H9 (cell line): Measurements from ENCODE around the gene SGMS2. TPM values are rescaled to one million over a fixed set of nuclear protein-coding genes. Genes with fewer than 3 reads are reported as not detected.

Source experiments
- DNase-seq: peaks from one replicate; pipeline ENCODE4 v3.0.0-alpha.2; 2017
- H2AFZ ChIP-seq: one replicate; pipeline ENCODE4 v1.6.1; 2013; ENCODE audit warnings: mild to moderate bottlenecking, low read length, control low read depth, moderate library complexity
- H2AK5ac ChIP-seq: 2 replicates; pipeline ENCODE4 v1.6.1; 2013; ENCODE audit warnings: low read length, control low read depth, mixed read lengths; ENCODE audit not compliant: insufficient read length
- H2BK120ac ChIP-seq: one replicate; pipeline ENCODE4 v1.6.1; 2013; ENCODE audit warnings: low read depth, mild to moderate bottlenecking, low read length, control low read depth, inconsistent platforms; ENCODE audit not compliant: poor library complexity, severe bottlenecking
- H2BK12ac ChIP-seq: 2 replicates; pipeline ENCODE4 v1.6.1; 2013; ENCODE audit warnings: low read length, control low read depth, mixed read lengths, low read depth; ENCODE audit not compliant: insufficient read length
- H2BK15ac ChIP-seq: 2 replicates; pipeline ENCODE4 v1.6.1; 2013; ENCODE audit warnings: low read depth, low read length, control low read depth
- H2BK20ac ChIP-seq: one replicate; pipeline ENCODE4 v1.6.1; 2013; ENCODE audit warnings: low read depth, mild to moderate bottlenecking, low read length, control low read depth, inconsistent platforms; ENCODE audit not compliant: poor library complexity, severe bottlenecking
- H2BK5ac ChIP-seq: 2 replicates; pipeline ENCODE4 v1.6.1; 2013; ENCODE audit warnings: low read length, control low read depth, mixed read lengths; ENCODE audit not compliant: insufficient read length
- H3K14ac ChIP-seq: 2 replicates; pipeline ENCODE4 v1.6.1; 2013; ENCODE audit warnings: low read length, control low read depth; ENCODE audit not compliant: insufficient read depth
- H3K18ac ChIP-seq: 2 replicates; pipeline ENCODE4 v1.6.1; 2013; ENCODE audit warnings: low read depth, mild to moderate bottlenecking, mixed read lengths, low read length, control low read depth; ENCODE audit not compliant: insufficient read length
- H3K23ac ChIP-seq: 2 replicates; pipeline ENCODE4 v1.6.1; 2013; ENCODE audit warnings: low read length, control low read depth, mixed read lengths, low read depth; ENCODE audit not compliant: insufficient read length
- H3K23me2 ChIP-seq: 2 replicates; pipeline ENCODE4 v1.6.1; 2013; ENCODE audit warnings: low read depth, mild to moderate bottlenecking, mixed read lengths, low read length, control low read depth; ENCODE audit not compliant: insufficient read length, poor library complexity, severe bottlenecking
- H3K27ac ChIP-seq: 2 replicates; pipeline ENCODE4 v1.5.1; 2013; ENCODE audit warnings: low read length, control low read depth, mixed read lengths, low read depth; ENCODE audit not compliant: insufficient read length
- H3K27me3 ChIP-seq: 2 replicates; pipeline ENCODE4 v1.6.1; 2013; ENCODE audit warnings: low read length, control low read depth, inconsistent platforms; ENCODE audit not compliant: insufficient read depth
- H3K4ac ChIP-seq: 2 replicates; pipeline ENCODE4 v1.6.1; 2013; ENCODE audit warnings: low read depth, mild to moderate bottlenecking, control low read depth, inconsistent platforms, low read length, moderate library complexity
- H3K4me1 ChIP-seq: 2 replicates; pipeline ENCODE4 v1.6.1; 2013; ENCODE audit warnings: low read length, control low read depth, inconsistent platforms; ENCODE audit not compliant: insufficient read depth
- H3K4me2 ChIP-seq: 2 replicates; pipeline ENCODE4 v1.6.1; 2013; ENCODE audit warnings: low read length, control low read depth, mixed read lengths; ENCODE audit not compliant: insufficient read length, insufficient read depth
- H3K56ac ChIP-seq: 2 replicates; pipeline ENCODE4 v1.6.1; 2013; ENCODE audit warnings: low read depth, mild to moderate bottlenecking, mixed read lengths, low read length, control low read depth; ENCODE audit not compliant: insufficient read length
- H3K79me1 ChIP-seq: 2 replicates; pipeline ENCODE4 v1.6.1; 2013; ENCODE audit warnings: low read depth, mild to moderate bottlenecking, moderate library complexity, low read length, control low read depth, inconsistent platforms; ENCODE audit not compliant: insufficient read depth, poor library complexity, severe bottlenecking
- H3K79me2 ChIP-seq: 2 replicates; pipeline ENCODE4 v1.6.1; 2013; ENCODE audit warnings: low read length, control low read depth, inconsistent platforms; ENCODE audit not compliant: insufficient read depth
- H3K9ac ChIP-seq: 2 replicates; pipeline ENCODE4 v1.6.1; 2013; ENCODE audit warnings: low read length, control low read depth, mixed read lengths; ENCODE audit not compliant: insufficient read length; ENCODE audit errors: extremely low read depth
- H3K9me3 ChIP-seq: one replicate; pipeline ENCODE4 v1.6.1; 2013; ENCODE audit warnings: low read depth, low read length, inconsistent platforms; ENCODE audit not compliant: control insufficient read depth
- H3T11ph ChIP-seq: one replicate; pipeline ENCODE4 v1.6.1; 2013; ENCODE audit warnings: mild to moderate bottlenecking, low read length, control low read depth, inconsistent platforms
- H4K20me1 ChIP-seq: one replicate; pipeline ENCODE4 v1.6.1; 2013; ENCODE audit not compliant: control insufficient read depth, insufficient read length, insufficient read depth
- H4K5ac ChIP-seq: 2 replicates; pipeline ENCODE4 v1.6.1; 2013; ENCODE audit warnings: low read depth, mild to moderate bottlenecking, mixed read lengths, low read length, control low read depth; ENCODE audit not compliant: insufficient read length
- H4K8ac ChIP-seq: replicated peaks from 2 replicates; pipeline ENCODE4 v1.6.1; 2013; ENCODE audit warnings: low read length, control low read depth, mixed read lengths, low read depth; ENCODE audit not compliant: insufficient read length
- H4K91ac ChIP-seq: 2 replicates; pipeline ENCODE4 v1.6.1; 2013; ENCODE audit warnings: low read depth, mild to moderate bottlenecking, moderate library complexity, mixed read lengths, low read length, control low read depth; ENCODE audit not compliant: insufficient read length
- H3K27ac Mint-ChIP-seq, 3 experiments: 2 replicates in 2 of 3; 3 replicates in 1 of 3; pipeline ENCODE4 v1.8.0; 2020 to 2021; ENCODE audit warnings: mixed read lengths in 3 of 3, mild to moderate bottlenecking in 1 of 3, moderate library complexity in 1 of 3
- H3K27me3 Mint-ChIP-seq: 2 replicates; pipeline ENCODE4 v1.8.0; 2021; ENCODE audit warnings: low read depth, mild to moderate bottlenecking, moderate library complexity, mixed read lengths
- H3K36me3 Mint-ChIP-seq, 3 experiments: 2 replicates in 2 of 3; 3 replicates in 1 of 3; pipeline ENCODE4 v1.8.0; 2020 to 2021; ENCODE audit warnings: low read depth in 3 of 3, mixed read lengths in 3 of 3; ENCODE audit not compliant: insufficient read depth in 1 of 3
- H3K4me1 Mint-ChIP-seq, 2 experiments: 2 replicates each; pipeline ENCODE4 v1.8.0; 2020; ENCODE audit warnings: mixed read lengths in 2 of 2
- H3K4me3 Mint-ChIP-seq, 2 experiments: 2 replicates in 1 of 2; 3 replicates in 1 of 2; pipeline ENCODE4 v1.8.0; 2020 to 2021; ENCODE audit warnings: mild to moderate bottlenecking in 2 of 2, mixed read lengths in 2 of 2, moderate library complexity in 1 of 2
- H3K9me3 Mint-ChIP-seq, 2 experiments: 2 replicates in 1 of 2; 3 replicates in 1 of 2; pipeline ENCODE4 v1.8.0; 2020; ENCODE audit warnings: mild to moderate bottlenecking in 2 of 2, mixed read lengths in 2 of 2, moderate library complexity in 1 of 2
- CTCF ChIP-seq: fragments of 200-600 bp; sonication (generic); conservative IDR thresholded peaks from 3 replicates; pipeline ENCODE4 v1.8.0; 2021; ENCODE audit warnings: antibody characterized with exemption, mild to moderate bottlenecking
- total RNA-seq: library from RNA; stranded (reverse); gene quantifications from 2 replicates; pipeline ENCODE4 v1.2.1, GENCODE V29; 2021

SGMS2 gene
- total RNA-seq, 1 experiment from 2014 or later, result 9.7 TPM

- no peak overlapping the region for H2BK12ac ChIP-seq
- no peaks in the 10 kb centered on the region for H3K79me1 ChIP-seq
- peaks cover 52 to 61% of the 10 kb centered on the region in 2 experiments for H3K9me3 Mint-ChIP-seq
- no peaks in the 10 kb centered on the region for H3K23me2 ChIP-seq
- H3K18ac ChIP-seq, result no peak overlapping the region
- no peaks in the 10 kb centered on the region for H3K4me1 ChIP-seq
- no peak overlapping the region for H3K27ac ChIP-seq
- no peak overlapping the region for H3K14ac ChIP-seq
- H4K5ac ChIP-seq, result no peak overlapping the region
- H2AFZ ChIP-seq, result no peak overlapping the region
- H3K23ac ChIP-seq, result no peak overlapping the region
- TF ChIP-seq CTCF, result no peak
- H4K8ac ChIP-seq, result no peak overlapping the region
- no peak overlapping the region for H3T11ph ChIP-seq
- H4K20me1 ChIP-seq, result no peaks in the 10 kb centered on the region
- no peaks in the 10 kb centered on the region for H3K27me3 ChIP-seq
- no peak overlapping the region for H2BK15ac ChIP-seq
- H3K27me3 Mint-ChIP-seq, result no peaks in the 10 kb centered on the region
- H3K36me3 Mint-ChIP-seq, result peaks cover 25 to 75% (median 56%) of the 10 kb centered on the region in 3 experiments
- H4K91ac ChIP-seq, result no peak overlapping the region
- no peak overlapping the region for H2BK5ac ChIP-seq
- DNase-seq, result no peak
- H3K9ac ChIP-seq, result no peak overlapping the region
- H3K4me3 Mint-ChIP-seq, result no peak overlapping the region
- H3K4me2 ChIP-seq, result no peak overlapping the region
- H3K4me1 Mint-ChIP-seq, result peaks cover 4 to 11% of the 10 kb centered on the region in 2 experiments; a peak in 3 of 4 replicates
- no peak overlapping the region for H3K4ac ChIP-seq
- H3K79me2 ChIP-seq, result no peaks in the 10 kb centered on the region
- H3K56ac ChIP-seq, result no peak overlapping the region
- H3K9me3 ChIP-seq, result peaks cover 5% of the 10 kb centered on the region
- no peak overlapping the region for H2BK20ac ChIP-seq
- H2BK120ac ChIP-seq, result no peak overlapping the region
- H3K27ac Mint-ChIP-seq, result no peak overlapping the region
- no peak overlapping the region for H2AK5ac ChIP-seq
Observed at GRCh38 chr4:107885865-107886264, 61.1 kb downstream of the SGMS2 start.
